GM18861 (cell line): ENCODE results near the gene BCL7C.
"Not testable (repeated sequence)": the region's sequence is repeated elsewhere in the genome, so short reads cannot be mapped to it uniquely, and the experiment has no call there.

Source experiments
- ATAC-seq: cut with Tn5 transposase; IDR thresholded peaks from one replicate; pipeline ENCODE4 v1.9.1; 2021; ENCODE audit not compliant: unreplicated experiment

Gene BCL7C

DNA sequence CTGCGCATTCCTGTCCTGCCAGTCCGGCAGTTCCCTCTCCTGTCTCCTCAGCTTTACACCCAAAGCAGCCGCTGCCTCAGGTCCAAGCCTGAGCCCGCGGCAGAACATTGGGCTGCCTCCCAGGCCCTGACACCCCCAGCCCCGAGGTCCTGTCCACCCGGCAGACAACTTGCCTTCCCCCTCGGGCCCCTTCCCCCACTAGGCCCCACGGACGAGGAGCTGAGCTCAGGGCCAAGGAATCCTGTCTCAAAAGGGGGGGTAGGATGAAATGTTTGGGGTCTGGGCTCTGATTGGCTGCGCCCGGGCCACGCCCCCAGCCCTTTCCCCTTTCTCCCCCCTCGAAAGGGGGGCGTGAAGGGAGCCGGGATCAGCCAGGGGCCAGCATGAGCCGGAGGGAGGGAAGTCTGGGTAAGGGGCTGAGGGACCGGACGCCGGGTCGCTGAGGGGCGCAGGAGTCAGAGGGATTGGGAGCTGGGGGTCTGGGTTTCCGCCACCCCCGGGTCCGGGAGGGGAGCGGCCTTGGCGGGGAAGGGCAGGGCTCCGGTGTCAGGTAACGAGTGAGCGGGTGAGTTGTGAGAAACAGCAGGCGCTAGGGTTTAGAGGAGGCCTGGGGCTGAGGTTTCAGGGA is 2.5 kb upstream of the BCL7C start, which contains the start of gene CTF1:
Gene CTF1 (plus strand): TSS at position 354 of the 628 bp plus-strand sequence. CDS start 30 bp downstream, at position 384.
- ATAC-seq = no peak

DNA sequence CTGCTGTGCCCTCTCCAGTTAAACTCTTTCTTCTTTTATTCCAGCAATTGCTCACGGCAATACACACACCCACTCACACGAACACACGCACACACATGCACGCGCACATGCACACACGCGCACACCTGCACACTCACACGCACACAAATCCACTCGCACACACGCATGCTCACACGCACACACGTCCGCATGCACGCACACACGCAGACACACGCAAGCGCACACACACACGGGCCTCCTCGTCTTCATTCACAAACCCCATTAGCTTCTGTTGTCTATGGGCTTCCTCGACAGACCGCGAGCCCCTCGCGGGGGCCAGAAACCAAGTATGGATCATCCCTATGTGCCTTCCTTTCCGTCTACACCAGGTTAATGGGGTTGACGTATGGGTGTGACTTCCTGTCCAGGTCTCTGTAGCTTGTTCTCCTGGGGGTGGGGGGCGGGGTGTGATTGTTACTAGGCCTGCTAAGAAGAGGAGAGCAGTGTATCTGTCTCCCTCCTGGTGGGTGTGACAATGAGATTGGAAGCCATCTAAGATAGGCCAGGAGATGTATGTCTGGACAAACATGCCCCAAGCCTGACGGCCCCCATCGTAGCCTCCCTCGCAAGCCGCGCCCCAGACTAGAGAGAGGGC is 1.9 kb upstream of the BCL7C start:
- no peak for ATAC-seq

DNA sequence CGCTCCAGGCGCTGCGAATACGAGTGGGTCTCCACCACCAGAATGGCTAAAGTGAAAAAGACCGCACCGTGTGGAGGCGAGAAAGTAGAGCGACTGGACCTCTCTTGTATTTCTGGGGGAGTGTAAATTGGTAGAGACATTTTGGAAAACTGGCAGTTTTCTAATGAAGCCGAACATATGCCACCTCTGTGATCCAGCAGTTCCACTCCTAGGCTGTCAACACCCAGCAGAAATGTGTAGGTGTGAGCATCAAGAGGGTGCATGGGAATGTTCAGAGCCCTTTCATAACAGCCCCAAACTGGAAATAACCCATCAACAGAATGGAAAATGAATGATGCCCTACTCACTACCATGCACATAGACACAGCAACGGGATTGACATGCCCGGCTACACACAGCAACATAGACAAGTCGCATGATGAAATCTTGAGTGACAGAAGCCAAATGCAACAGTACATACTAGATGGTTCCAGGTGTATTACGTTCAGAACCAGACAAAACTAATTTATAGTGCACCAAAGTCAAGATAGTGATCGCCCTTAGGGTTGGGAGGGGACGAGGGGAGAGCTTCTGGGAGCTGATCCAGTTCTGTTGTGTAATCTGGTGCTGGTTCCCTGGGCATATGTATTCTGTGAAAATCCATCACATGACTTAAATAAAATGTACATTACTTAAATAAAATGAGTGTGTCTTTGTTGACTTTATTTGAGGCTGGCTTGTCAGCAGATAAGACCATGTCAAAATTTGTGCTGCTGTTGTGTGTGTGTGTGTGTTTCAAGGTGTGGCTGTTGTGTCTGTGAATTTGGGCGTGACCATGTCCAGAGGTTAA is 877 bp upstream of the BCL7C start:
- ATAC-seq = no peak

DNA sequence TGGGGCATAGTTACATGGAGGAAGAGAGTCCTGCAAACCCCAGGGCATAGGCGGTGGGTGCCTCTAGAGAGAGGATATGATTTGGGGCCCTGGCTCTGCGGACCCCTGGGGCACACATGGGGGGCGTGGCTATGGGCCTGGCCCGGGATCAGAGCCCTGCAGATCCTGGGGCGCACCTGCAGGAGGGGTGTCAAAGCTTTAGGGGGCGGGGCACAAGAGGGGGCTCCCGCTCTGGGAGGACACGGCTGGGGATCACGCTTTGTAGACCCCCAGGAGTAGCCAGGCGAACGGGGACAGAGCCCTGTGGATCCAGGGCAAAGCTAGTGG is 497 bp downstream of the BCL7C start:
- no peak for ATAC-seq

DNA sequence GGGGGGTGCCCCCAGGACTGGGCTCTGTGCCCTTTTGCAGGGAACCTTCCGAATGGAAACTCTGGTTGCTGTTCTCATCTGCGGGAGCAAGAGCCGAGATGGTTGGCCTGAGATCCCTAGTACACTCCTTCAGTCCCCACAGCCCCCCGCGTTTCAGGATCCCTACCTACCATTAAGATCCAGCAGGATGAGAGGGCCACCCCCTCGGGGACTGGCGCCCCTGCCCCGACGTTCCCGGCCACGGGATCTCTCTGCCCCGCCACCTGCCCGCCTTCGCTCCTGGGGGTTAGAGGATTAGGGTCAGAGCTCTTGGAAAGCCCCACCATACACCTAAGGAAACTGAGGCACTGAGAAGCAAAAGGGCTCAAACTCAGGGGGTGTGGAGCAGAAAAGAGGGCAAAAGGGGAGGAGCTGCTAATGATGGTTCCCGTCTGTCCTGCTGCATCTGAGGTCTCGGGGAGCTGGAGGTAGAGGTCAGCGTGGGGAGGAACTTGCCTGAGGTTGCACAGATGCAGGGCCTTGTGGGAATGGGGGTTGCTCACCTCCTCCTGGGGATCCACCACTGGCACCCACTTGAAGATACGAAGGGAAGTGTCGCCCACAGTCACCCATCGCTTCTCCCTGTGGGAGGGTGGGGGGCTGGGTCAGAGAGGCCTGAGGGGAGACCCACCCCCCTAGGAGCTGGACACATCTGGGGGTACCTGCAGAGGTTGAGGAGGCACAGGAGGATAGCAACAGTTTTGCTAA is 1.0 kb downstream of the BCL7C start:
- no peak for ATAC-seq

DNA sequence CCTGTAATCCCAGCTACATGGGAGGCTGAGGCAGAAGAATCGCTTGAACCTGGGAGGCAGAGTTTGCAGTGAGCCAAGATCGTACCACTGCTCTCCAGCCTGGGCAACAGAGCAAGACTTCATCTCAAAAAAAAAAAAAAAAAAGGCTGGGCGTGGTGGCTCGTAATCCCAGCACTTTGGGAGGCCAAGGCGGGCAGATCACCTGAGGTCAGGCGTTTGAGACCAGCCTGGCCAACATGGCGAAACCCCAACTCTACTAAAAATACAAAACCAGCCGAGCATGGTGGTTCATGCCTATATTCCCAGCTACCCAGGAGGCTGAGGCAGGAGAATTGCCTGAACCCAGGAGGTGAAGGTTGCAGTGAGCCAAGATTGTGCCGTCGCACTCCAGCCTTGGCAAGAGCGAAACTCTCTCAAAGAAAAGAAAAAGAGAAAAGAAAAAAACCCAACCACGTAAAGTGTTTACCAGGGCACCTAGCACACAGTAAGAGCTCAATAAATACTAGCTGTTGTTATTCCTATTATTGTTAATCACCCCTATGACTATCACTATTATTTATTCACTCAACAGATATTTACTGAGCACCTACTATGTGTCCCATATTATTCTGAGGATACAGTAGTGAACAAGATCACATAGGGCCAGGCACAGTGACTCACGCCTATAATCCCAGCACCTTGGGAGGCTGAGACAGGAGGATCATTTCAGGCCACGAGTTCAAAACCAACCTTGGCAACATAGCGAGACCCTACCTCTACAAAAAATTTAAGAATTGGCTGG is 2.6 kb downstream of the BCL7C start:
- not testable (repeated sequence) for ATAC-seq

DNA sequence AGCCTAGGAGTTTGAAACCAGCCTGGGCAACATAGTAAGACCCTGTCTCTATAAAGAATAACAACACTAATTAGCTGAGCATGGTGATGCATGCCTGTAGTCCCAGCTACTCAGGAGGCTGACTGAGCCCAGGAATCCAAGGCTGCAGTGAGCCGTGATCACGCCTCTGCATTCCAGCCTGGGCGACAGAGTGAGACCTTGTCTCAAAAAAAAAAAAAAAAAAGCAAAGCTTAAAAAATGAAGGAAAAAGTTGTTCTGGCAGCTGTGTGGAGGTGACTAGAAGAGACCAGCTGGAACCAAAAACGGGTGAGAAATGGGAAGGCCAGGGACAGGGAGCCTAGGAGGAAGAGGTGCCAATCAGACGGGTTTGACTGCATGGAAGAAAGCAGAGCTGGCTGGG is 4.2 kb downstream of the BCL7C start:
- no peak for ATAC-seq

DNA sequence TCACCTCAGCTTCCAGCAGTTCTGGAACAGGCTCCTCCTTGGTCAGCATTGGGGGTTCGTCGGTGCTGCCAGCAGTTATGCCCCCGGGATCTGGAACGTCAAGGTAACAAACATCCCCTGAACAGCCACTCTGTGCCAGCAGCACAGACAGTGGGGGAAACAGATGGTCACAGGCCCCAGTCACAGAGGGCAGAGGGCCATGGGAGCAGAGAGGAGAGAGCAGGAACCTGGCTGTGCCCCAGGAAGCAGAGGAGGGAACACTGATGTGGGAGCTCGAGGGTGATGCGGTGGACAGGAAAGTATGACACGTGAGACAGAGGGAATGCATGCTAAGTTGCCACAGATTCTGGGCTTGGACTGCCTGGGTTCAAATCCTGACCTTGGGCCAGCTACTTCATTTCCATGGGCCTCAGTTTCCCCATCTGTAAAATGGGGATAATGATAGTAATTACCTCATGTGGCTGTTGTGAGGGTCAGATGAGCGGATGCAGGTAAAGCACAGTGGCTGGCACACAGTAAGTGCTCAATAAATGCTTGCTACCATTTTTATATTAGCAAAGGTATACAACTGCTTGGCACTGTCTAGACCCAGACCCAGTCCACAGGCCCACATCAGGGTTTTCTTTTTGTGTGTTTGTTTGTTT is 4.9 kb downstream of the BCL7C start:
- ATAC-seq = no peak

DNA sequence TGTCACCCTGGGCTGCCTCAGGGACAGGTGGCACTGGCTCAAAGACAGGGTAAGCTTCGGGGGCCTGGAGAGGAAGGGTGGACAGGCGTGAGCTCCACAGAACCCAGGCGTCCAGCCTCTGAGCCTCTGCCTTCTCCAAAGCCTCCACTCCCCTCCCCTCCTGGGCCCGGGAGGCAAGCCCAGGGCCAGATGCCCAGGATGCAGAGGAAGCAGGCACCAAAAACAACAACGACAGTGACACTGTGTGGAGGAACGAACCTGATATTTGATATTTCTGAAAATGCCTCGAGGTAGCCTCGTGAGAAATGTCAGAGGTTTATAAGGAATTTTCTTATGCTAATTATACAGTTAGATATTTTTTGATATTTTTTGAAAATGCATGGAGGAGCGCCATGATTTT is 6.0 kb downstream of the BCL7C start:
- ATAC-seq = no peak

DNA sequence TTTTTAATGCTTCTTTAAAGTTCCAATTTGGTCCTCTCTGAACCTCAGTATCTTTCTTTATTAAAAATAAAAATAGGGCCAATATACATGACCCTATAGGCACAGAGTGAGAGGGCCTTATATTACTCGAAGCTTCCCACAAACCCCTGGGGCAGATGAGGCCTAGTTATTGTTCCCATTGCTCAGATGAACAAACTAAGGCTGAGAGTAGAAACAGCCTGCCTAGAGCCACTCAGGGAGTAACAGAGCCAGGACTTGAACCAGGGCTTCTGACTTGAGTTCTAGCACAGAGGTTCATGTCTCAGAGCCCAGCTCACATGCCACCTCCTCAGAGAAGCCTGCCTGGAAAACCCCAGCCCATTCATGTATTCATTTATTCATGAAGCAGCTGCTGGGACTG is 7.7 kb downstream of the BCL7C start:
- no peak for ATAC-seq

DNA sequence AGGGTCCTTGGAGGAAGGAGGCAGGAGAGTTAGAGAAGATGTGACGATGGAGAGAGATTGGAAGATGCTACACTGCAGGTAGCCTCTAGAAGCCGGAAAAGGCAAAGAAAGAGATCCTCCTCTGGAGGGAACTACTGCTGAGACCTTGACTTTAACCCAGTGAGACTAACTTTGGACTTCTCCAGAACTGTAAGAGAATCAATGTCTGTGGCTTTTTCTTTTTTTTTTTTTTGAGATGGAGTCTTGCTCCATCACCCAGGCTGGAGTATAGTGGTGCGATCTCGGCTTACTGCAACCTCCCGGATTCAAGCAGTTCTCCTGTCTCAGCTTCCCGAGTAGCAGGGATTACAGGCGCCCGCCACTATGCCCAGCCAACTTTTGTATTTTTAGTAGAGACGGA is 8.7 kb downstream of the BCL7C start:
- no peak for ATAC-seq

DNA sequence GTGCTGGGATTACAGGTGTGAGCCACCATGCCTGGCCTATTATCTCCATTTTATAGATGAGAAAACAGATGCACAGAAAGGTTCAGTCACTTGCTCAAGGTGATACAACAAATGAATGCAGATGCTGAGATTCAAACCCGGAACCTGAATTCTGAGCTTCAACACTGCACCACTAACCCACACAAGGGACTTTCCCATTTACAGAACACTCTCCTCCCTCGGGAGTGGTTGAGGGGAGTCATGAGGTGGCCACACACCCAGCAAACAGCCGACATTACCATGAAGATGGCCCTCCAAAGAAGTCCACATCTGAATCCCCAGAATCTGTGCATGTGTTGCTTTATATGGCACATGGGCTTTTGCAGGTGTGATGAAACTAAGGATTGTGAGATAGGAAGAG is 9.1 kb downstream of the BCL7C start:
- no peak for ATAC-seq

DNA sequence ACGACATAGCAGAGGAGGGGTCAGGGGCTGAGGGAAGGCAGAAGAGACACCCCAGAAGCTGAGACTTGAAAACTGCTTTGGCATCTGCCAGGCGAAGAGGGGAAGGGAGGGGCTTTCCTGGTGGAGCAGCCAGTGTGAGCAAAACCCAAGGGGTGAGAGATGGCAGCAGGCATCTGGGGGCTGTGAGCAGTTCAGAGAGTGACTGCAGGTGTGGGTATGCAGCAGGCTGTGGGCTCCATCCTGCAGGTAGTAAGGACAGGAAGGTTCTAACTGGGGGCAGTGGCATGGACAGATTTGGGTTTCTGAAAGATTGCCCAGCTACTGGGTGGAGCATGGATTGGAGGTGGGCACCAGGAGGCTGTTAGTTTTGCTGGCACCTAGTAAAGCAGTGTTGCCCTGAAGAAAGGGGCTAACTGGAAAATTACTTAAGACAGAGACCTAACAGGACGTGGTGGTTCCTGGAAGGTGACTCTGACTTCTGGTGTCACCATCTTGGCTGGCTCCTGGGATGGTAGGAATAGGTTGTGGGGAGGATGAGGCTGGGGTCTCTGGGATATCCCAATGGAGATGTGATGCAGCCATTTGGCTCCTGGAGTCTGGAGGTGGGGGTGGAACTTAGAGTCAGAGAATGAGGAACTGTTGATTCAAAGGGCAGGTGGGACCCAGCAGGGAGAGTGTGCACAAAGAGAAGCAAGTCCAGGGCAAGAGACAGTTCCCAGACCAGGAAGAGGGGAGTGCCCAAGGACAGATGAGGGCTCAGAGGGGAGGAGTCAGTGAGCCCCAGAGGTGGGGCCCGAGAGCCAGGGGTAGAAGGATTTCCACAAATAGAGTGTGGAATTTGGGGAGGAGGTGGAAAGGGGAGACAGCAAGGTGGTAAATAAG is 11.2 kb downstream of the BCL7C start:
- no peak for ATAC-seq

DNA sequence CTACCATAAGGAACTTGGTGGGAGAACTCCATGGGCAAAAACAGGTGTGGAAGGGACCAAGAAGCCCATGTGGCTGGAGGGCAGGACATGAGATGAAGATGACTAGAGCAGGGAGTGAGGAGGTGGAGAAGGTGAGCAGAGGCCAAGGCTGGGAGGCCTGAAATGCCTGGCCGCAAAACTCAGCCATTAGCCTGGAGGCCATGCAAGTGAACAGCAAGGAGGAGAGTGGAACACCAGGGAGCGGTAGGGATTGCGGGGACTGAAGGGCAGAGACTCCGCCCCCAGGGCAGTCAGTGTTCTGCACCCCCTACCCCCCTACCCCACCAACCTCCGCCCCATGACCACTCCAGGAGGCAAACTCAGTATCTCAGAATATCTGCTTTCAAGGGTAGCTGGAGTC is 17.0 kb downstream of the BCL7C start:
- ATAC-seq = no peak

DNA sequence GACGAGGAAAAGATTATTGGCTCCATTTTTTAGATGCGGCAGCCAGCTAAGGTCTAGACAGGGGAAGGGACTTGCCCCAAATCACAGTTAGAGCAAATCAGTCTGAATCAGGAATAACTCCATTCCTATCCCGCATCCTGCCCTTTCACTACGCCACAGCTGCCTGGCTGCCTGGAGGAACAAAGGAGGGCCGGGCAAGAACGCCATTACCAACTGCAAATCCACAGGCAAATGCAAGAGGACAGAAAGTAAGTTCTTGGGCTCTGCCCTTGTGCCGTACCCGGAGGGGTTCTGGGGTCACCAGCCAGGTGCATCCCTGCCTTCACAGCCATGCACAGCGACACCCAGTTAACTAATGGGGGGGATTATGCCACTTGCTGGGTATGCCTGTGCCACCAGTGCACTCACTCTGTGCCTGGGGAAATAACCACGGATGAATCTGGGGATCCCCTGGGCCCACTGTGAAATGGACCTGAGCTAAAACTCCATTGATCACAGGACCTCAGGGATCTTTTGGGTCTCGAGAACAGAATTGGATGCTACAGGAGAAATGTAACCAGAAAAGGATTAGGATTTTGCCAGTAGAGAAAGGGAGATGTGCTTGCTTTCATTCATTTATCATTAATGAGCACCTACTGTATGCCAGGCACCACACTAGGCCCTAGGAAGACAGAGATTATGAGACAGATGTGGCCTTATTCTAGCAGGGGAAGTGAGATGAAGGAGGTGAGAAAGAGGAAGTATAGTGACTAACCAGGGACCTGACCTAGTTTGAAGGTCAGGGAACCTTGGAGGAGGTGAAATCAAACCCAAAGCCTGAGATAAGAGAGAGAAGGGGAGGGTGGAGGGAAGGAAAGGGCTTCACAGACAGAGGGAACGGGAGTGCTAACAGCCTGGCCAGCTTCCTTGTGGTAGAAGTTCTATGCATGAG is 17.7 kb downstream of the BCL7C start:
- ATAC-seq = no peak

DNA sequence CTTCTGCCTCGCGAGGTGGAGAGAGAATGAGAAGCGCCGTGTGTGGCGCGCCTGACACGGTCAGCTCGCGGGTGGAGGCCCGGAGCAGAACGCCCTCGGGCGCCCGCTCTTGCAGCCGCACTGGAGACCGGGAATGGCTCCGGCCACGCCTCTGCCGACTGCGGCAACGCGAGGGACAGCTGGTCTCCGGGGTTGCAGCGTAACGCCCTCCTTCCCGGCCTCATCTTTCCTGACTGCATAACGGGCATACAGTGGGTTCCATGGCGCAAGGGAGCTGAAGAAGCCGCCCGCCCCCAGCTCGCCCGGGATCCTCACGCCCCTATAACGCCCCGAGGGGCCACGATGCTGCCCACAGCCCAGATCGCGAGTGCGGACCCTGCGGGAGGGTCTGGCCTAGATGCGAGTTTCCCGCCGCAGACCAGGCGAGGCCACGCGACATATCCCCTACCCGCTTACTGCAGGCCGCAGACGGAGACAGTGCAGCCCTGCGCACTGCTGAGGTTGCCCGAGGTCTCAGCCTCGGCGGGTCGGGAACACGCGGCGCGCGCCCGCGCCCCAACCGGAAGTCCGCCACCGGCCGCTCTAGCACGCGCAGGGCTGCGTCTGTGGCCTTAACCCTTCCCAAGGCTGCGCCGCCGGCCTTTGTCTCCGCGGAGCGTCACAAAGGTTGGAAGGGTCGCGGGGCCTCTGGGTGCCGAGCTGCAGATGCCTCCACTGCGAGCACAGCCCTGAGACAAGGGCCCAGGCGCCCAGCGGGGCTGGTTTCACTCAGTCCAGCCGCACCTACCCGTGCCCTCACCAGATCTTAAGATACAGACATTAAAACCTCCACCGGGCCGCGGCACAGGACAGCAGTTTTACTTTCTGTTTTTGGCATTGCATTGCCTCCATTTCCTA is 18.8 kb downstream of the BCL7C start:
- peak; percentile 70 for ATAC-seq

DNA sequence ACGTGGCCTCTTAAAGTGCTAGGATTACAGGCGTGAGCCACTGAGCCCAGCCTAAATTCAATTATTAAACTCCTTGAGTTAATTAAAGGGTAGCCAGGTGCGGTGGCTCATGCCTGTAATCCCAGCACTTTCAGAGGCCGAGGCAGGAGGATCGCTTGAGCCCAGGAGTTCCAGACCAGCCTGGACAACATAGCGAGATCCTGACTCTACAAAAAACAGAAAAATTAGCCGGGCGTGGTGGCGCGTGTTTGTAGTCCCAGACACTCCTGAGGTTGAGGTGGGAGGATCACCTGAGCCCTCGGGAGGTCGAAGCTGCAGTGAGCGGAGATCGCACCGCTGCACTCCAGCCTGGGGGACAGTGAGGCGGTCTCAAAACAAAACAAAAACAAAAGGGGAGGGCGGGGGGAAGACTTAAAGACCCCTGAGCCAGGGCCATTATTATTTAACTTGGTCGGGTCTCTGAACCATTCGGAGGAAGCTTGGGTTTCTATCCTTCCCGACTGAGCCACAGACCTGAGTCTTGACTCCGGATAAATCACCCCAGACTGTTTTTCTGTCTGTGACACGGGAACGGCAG is 19.5 kb downstream of the BCL7C start:
- ATAC-seq = no peak
